Upper lobe of left lung (tissue), 6 donors: Measurements from ENCODE around the gene WTIP. TPM values are rescaled to one million over a fixed set of nuclear protein-coding genes. Genes with fewer than 3 reads are reported as not detected.

ENCODE experiments used
- ATAC-seq, 2 donors: fragments of 200-7000 bp; cut with Tn5 transposase; one replicate each; pipeline ENCODE4 v1.9.1; 2022; ENCODE audit warnings: mild to moderate bottlenecking in 2 of 2, moderate library complexity in 2 of 2; ENCODE audit not compliant: low FRiP score in 2 of 2
- DNase-seq, 2 donors: peaks; one replicate each; pipeline ENCODE4 v3.0.0-alpha.2; 2019 to 2020
- H3K27ac ChIP-seq, 4 donors: fragments of 200-600 bp; sonication (generic); one replicate each; pipeline ENCODE4 v1.5.1; 2016 to 2019
- H3K27me3 ChIP-seq, 4 donors: fragments of 200-600 bp; sonication (generic); one replicate each; pipeline ENCODE4 v1.5.1; 2017 to 2019
- H3K36me3 ChIP-seq, 4 donors: fragments of 200-600 bp; sonication (generic); one replicate each; pipeline ENCODE4 v1.5.1; 2016 to 2019
- H3K4me1 ChIP-seq, 4 donors: fragments of 200-600 bp; sonication (generic); one replicate each; pipeline ENCODE4 v1.5.1; 2018 to 2019
- H3K4me3 ChIP-seq, 4 donors: fragments of 200-600 bp; sonication (generic); one replicate each; pipeline ENCODE4 v1.5.1; 2017 to 2019; ENCODE audit warnings: mild to moderate bottlenecking in 2 of 4, moderate library complexity in 1 of 4
- H3K9me3 ChIP-seq, 4 donors: fragments of 200-600 bp; sonication (generic); one replicate each; pipeline ENCODE4 v1.5.1; 2018 to 2019
- CTCF ChIP-seq, 6 experiments: fragments of 450-650 bp in 4 of 6; fragments of 200-600 bp in 2 of 6; sonication (generic) in 2 of 6; IDR thresholded peaks; one replicate each; pipeline ENCODE4 v1.5.1; 2016 to 2019; ENCODE audit warnings: antibody characterized with exemption in 6 of 6
- EP300 ChIP-seq, 4 donors: sonication (generic); formaldehyde crosslinking; IDR thresholded peaks; one replicate each; pipeline ENCODE4 v1.5.1; 2017; ENCODE audit warnings: antibody characterized with exemption in 4 of 4, control low read depth in 2 of 4
- POLR2A ChIP-seq, 4 donors: fragments of 450-650 bp; IDR thresholded peaks; one replicate each; pipeline ENCODE4 v1.5.1; 2016 to 2017; ENCODE audit warnings: antibody characterized with exemption in 4 of 4, mild to moderate bottlenecking in 2 of 4
- POLR2AphosphoS5 ChIP-seq, 2 donors: sonication (generic); formaldehyde crosslinking; IDR thresholded peaks; one replicate each; pipeline ENCODE4 v1.5.1; 2017; ENCODE audit warnings: antibody characterized with exemption in 2 of 2
- WGBS, 2 donors: methylation state at CpG; one replicate each; pipeline ENCODE4 v1.1.5; 2017 to 2018; 5-methylcytosine and 5-hydroxymethylcytosine counted together
- total RNA-seq, 6 donors: library from RNA; depleted of rRNA in 4 of 6; stranded (reverse); fragments of >200 nt in 4 of 6; gene quantifications; one replicate each; pipeline versions ENCODE4 v1.1.0 to v1.2.1, GENCODE V29; 2016 to 2021
- donor health status: DM: no; HTN: no; CAD: no; lungs with moderate emphysema.
- donor health status: DM: no; HTN: yes; CAD: no; lungs with severe emphysema.

WTIP gene
- total RNA-seq, 6 donors from 2014 or later: 18.7 to 93.3 (median 56.9) TPM

GRCh38 chr19:34479396-34479795, 2.2 kb upstream of the WTIP start:
- H3K4me3 ChIP-seq: no peak overlapping the region
- H3K27me3 ChIP-seq: no peaks in the 10 kb centered on the region
- 81 to 82% methylated on average over 7 of the region's 7 CpGs for WGBS, 2 donors
- ATAC-seq: no peak
- no peaks in the 10 kb centered on the region for H3K9me3 ChIP-seq
- TF ChIP-seq EP300 (IDR thresholded peaks at IDR 0.05): no peak
- no peak for TF ChIP-seq POLR2A (IDR thresholded peaks at IDR 0.05)
- no peak for TF ChIP-seq CTCF (IDR thresholded peaks at IDR 0.05)
- no peak for TF ChIP-seq POLR2AphosphoS5 (IDR thresholded peaks at IDR 0.05)
- no peak for DNase-seq
- no peak overlapping the region for H3K27ac ChIP-seq
- H3K4me1 ChIP-seq: peaks cover 12 to 30% (median 18%) of the 10 kb centered on the region in 4 donors
- H3K36me3 ChIP-seq: no peaks in the 10 kb centered on the region

- Histone ChIP-seq H3K4me1 (peaks cover 5 to 38% (median 18%) of the 10 kb centered on the region in 4 donors), H3K9me3 (no peaks in the 10 kb centered on the region), H3K27me3 (no peaks in the 10 kb centered on the region), H3K36me3 (no peaks in the 10 kb centered on the region), H3K27ac (peak overlapping the region in 1 of 4 donors; percentile 85), H3K4me3 (peak overlapping the region in 1 of 4 donors; percentile 73)
- TF ChIP-seq POLR2AphosphoS5 (IDR thresholded peaks at IDR 0.05) (no peak), EP300 (IDR thresholded peaks at IDR 0.05) (no peak), POLR2A (IDR thresholded peaks at IDR 0.05) (no peak)
- no peak for ATAC-seq
- WGBS, 2 donors: 85 to 86% methylated on average over 15 to 19 of the region's 19 CpGs
- DNase-seq: peak in 1 of 2 donors; percentile 61
These were observed 1.1 kb upstream of the WTIP start for GRCh38 chr19:34480491-34480890.

GRCh38 chr19:34481861-34482379, 362 bp downstream of the WTIP start:
- H3K36me3 ChIP-seq: no peaks in the 10 kb centered on the region
- ATAC-seq (peak in 1 of 2 donors; percentile 49), DNase-seq (peak in 1 of 2 donors; percentile 88)
- no peaks in the 10 kb centered on the region for H3K27me3 ChIP-seq
- H3K27ac ChIP-seq: peak overlapping the region; percentile 15 to 85 (median 56)
- no peak for TF ChIP-seq POLR2AphosphoS5 (IDR thresholded peaks at IDR 0.05)
- no peak for TF ChIP-seq CTCF (IDR thresholded peaks at IDR 0.05)
- no peak for TF ChIP-seq POLR2A (IDR thresholded peaks at IDR 0.05)
- no peak for TF ChIP-seq EP300 (IDR thresholded peaks at IDR 0.05)
- H3K4me1 ChIP-seq: peaks cover 5 to 47% (median 18%) of the 10 kb centered on the region in 4 donors
- H3K4me3 ChIP-seq: peak overlapping the region; percentile 30 to 91 (median 73)
- no CpG with 5 or more reads among the region's 84 CpGs for WGBS, 2 donors
- no peaks in the 10 kb centered on the region for H3K9me3 ChIP-seq

- H3K9me3 ChIP-seq: no peaks in the 10 kb centered on the region
- ATAC-seq (peak in 1 of 2 donors; percentile 19), DNase-seq (peak in 1 of 2 donors; percentile 89)
- H3K4me3 ChIP-seq: peak overlapping the region; percentile 30 to 91 (median 73)
- H3K4me1 ChIP-seq: peaks cover 5 to 47% (median 18%) of the 10 kb centered on the region in 4 donors
- peak overlapping the region; percentile 15 to 85 (median 56) for H3K27ac ChIP-seq
- WGBS, 2 donors: 17 to 18% methylated on average over 24 to 29 of the region's 72 CpGs
- no peaks in the 10 kb centered on the region for H3K27me3 ChIP-seq
- peaks cover 0 to under 1% (median 0%) of the 10 kb centered on the region in 4 donors for H3K36me3 ChIP-seq
- TF ChIP-seq POLR2A (IDR thresholded peaks at IDR 0.05): no peak
- no peak for TF ChIP-seq EP300 (IDR thresholded peaks at IDR 0.05)
- no peak for TF ChIP-seq POLR2AphosphoS5 (IDR thresholded peaks at IDR 0.05)
- TF ChIP-seq CTCF (IDR thresholded peaks at IDR 0.05): no peak
These were observed 1.1 kb downstream of the WTIP start for GRCh38 chr19:34482380-34483250.

- Histone ChIP-seq H3K4me1 (peaks cover 5 to 47% (median 18%) of the 10 kb centered on the region in 4 donors), H3K4me3 (peak overlapping the region in 1 of 4 donors; percentile 73), H3K27me3 (no peaks in the 10 kb centered on the region), H3K27ac (no peak overlapping the region), H3K36me3 (peaks cover 0 to 5% (median 0%) of the 10 kb centered on the region in 4 donors), H3K9me3 (no peaks in the 10 kb centered on the region)
- ATAC-seq: no peak
- WGBS, 2 donors: 71 to 92% methylated on average over 5 to 9 of the region's 9 CpGs
- no peak for DNase-seq
- TF ChIP-seq POLR2AphosphoS5 (IDR thresholded peaks at IDR 0.05): no peak
- TF ChIP-seq POLR2A (IDR thresholded peaks at IDR 0.05): no peak
These were observed 2.8 kb downstream of the WTIP start for GRCh38 chr19:34484328-34484727.
